Gastrocnemius medialis (tissue), 4 donors: Measurements from ENCODE around the gene PARD6G. TPM values are rescaled to one million over a fixed set of nuclear protein-coding genes. Genes with fewer than 3 reads are reported as not detected.
"Not testable (repeated sequence)": the region's sequence is repeated elsewhere in the genome, so short reads cannot be mapped to it uniquely, and the experiment has no call there.

Experiments used
- ATAC-seq, 2 donors: fragments of 150-250 bp; one replicate each; pipeline ENCODE4 v1.9.1; 2016
- DNase-seq, 2 donors: peaks; one replicate each; pipeline ENCODE4 v3.0.0-alpha.2; 2019
- H3K27ac ChIP-seq, 4 donors: fragments of 200-600 bp; sonication (generic); 1 replicate in 1 of 4; 2 replicates in 3 of 4; pipeline ENCODE4 v1.5.1; 2016 to 2018; ENCODE audit warnings: mild to moderate bottlenecking in 2 of 4, moderate library complexity in 1 of 4
- H3K27me3 ChIP-seq, 3 donors: fragments of 200-600 bp; sonication (generic) in 2 of 3; 1 replicate in 1 of 3; 2 replicates in 2 of 3; pipeline versions ENCODE4 v1.5.1 to v1.6.0; 2016 to 2019; ENCODE audit warnings: mild to moderate bottlenecking in 1 of 3, moderate library complexity in 1 of 3
- H3K36me3 ChIP-seq, 2 donors: fragments of 200-600 bp; sonication (generic) in 1 of 2; one replicate each; pipeline ENCODE4 v1.5.1; 2017 to 2018
- H3K4me1 ChIP-seq, 2 donors: fragments of 200-600 bp; sonication (generic) in 1 of 2; one replicate each; pipeline ENCODE4 v1.5.1; 2016 to 2017; ENCODE audit warnings: mild to moderate bottlenecking in 2 of 2
- H3K4me3 ChIP-seq, 4 donors: fragments of 200-600 bp; sonication (generic) in 3 of 4; 1 replicate in 1 of 4; 2 replicates in 3 of 4; pipeline ENCODE4 v1.5.1; 2016 to 2019; ENCODE audit warnings: mild to moderate bottlenecking in 2 of 4
- H3K9me3 ChIP-seq, 3 donors: fragments of 200-600 bp; sonication (generic) in 2 of 3; 1 replicate in 1 of 3; 2 replicates in 2 of 3; pipeline ENCODE4 v1.5.1; 2016 to 2019
- POLR2A ChIP-seq, 2 donors: fragments of 450-650 bp; IDR thresholded peaks; one replicate each; pipeline ENCODE4 v1.6.1; 2017; ENCODE audit warnings: antibody characterized with exemption in 2 of 2, mild to moderate bottlenecking in 2 of 2, moderate library complexity in 2 of 2
- in situ Hi-C, 4 donors: fragments of 200-750 bp; cut with MboI; loops; one replicate each; pipeline versions ENCODE4 v1.15.0 to v1.8.0; 2017; ENCODE audit warnings: low sequenced_read_pairs in 4 of 4
- intact Hi-C: fragments of 100-400 bp; cut with DNase I; formaldehyde crosslinking; loops from one replicate; pipeline ENCODE4 v1.15.1; 2023; ENCODE audit warnings: low total_unique reads
- total RNA-seq, 4 donors: library from RNA; depleted of rRNA; stranded (reverse); fragments of >200 nt; gene quantifications; one replicate each; pipeline versions ENCODE4 v1.1.0 to v1.2.3, GENCODE V29; 2016
- TF ChIP-seq, protein P1 (sequence below), 5 experiments: fragments of 450-650 bp in 3 of 5; fragments of 200-600 bp in 2 of 5; sonication (generic) in 2 of 5; IDR thresholded peaks in 4 of 5; conservative IDR thresholded peaks in 1 of 5; 1 replicate in 4 of 5; 2 replicates in 1 of 5; pipeline ENCODE4 v1.5.1; 2016 to 2019; ENCODE audit warnings: antibody characterized with exemption in 5 of 5, mild to moderate bottlenecking in 3 of 5, moderate library complexity in 3 of 5

The PARD6G gene
- total RNA-seq, 4 donors from 2014 or later: 0.39 to 9.2 (median 0.48) TPM

DNA sequence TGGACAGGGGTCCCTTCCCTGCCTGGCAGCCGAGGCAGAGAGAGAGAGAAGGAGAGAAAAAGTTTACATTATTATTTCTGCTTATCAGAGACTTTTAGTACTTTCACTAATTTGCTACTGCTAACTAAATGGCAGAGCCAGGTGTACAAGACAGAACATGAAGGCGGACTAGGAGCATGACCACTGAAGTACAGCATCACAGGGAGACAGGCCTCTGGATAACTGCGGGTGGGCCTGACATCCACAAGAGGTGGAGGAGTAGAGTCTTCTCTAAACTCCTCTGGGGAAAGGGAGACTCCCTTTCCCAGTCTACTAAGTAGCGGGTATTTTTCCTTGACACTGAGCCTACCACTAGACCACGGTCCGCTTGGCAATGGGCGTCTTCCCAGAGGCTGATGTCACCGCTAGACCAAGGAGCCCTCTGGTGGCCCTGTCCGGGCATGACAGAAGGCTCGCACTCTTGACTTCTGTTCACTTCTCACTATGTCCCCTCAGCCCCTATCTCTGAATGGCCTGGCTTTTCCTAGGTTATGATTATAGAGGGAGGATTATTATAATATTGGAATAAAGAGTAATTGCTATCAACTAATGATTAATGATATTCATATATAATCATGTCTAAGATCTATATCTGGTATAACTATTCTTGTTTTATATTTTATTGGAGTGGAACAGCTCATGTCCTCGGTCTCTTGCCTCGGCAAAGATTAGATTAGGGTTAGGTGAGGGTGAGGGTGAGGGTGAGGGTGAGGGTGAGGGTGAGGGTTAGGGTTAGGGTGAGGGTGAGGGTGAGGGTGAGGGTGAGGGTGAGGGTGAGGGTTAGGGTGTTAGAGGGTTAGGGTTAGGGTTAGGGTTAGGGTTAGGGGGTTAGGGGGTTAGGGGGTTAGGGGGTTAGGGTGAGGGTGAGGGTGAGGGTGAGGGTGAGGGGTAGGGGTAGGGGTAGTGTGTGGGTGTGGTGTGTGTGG is 10.5 kb upstream of the PARD6G start:
- in situ Hi-C loops, H3K9me3 ChIP-seq, H3K27me3 ChIP-seq, H3K4me3 ChIP-seq, H3K27ac ChIP-seq, H3K4me1 ChIP-seq, ATAC-seq, H3K36me3 ChIP-seq: not testable (repeated sequence)
- intact Hi-C loops: loop anchor here (1.0 kb wide), 1 partner anchor 101 kb away; no protein-coding TSS in a partner anchor
- peak; percentile 45 to 46 for DNase-seq
- TF ChIP-seq, protein P1, sequence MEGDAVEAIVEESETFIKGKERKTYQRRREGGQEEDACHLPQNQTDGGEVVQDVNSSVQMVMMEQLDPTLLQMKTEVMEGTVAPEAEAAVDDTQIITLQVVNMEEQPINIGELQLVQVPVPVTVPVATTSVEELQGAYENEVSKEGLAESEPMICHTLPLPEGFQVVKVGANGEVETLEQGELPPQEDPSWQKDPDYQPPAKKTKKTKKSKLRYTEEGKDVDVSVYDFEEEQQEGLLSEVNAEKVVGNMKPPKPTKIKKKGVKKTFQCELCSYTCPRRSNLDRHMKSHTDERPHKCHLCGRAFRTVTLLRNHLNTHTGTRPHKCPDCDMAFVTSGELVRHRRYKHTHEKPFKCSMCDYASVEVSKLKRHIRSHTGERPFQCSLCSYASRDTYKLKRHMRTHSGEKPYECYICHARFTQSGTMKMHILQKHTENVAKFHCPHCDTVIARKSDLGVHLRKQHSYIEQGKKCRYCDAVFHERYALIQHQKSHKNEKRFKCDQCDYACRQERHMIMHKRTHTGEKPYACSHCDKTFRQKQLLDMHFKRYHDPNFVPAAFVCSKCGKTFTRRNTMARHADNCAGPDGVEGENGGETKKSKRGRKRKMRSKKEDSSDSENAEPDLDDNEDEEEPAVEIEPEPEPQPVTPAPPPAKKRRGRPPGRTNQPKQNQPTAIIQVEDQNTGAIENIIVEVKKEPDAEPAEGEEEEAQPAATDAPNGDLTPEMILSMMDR (IDR thresholded peaks at IDR 0.05 in 4 of 5, conservative IDR thresholded peaks at IDR 0.05 in 1 of 5): peak; percentile 46 to 86 (median 77)

DNA sequence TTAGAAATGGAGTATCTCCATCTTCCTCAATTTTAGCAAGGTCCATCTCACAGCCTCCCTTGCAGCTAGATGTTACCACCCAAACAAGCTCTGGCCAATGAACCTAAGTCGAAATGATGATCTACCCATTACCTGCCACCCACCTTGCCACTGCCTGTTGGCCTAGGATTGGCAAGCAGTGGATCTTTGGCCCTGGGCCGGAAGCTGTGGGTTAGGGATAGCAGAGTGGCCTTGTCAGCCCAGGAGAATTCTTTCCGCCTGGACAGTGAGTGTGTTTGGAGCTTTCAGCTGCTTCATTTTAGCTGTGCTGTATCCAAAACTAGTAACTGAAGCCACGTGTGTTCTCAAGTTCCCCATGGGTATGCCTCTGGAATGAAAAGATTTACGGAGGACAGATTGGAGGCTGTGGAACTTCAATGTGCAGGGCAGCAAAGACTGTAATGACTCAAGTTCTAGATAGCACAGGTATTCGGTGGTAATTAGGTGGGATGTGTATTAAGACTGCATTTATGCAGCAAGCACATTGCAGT is 7.7 kb upstream of the PARD6G start:
- in situ Hi-C loops: no loop called here
- no peaks in the 10 kb centered on the region for H3K27me3 ChIP-seq
- peak in 1 of 2 donors; percentile 23 for ATAC-seq

DNA sequence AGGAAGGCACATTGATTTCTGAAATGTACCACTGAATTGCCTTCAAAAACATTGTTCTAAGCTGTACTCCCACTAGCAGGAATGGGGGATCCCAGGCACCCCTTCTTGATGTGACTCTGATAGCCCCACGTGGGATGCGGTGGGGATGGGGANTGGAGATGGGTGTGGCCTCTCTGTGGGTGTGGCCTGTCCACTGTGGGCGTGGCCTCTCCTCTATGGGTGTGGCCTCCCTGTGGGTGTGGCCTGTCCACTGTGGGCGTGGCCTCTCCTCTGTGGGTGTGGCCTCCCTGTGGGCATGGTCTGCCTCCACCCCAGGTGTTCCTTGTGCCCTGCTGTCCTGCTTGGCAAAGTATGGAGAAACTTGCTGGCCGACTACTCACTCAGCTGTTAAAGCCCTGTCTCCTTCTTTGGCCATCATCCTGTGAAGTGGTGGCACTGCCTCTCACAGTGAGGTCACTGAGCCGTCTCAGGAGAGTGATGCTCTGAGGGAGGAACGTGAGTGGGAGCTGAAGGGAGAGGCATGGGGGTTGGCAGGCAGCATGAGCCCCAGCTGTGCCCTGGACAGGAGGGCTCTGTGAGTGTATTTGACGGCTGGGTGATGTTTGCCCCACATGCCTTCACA is 6.7 kb upstream of the PARD6G start:
- no peaks in the 10 kb centered on the region for H3K9me3 ChIP-seq
- peaks cover 0 to 8% of the 10 kb centered on the region in 2 donors for H3K4me1 ChIP-seq
- no peak overlapping the region for H3K4me3 ChIP-seq
- ATAC-seq: peak; percentile 27 to 35
- H3K27me3 ChIP-seq: no peaks in the 10 kb centered on the region
- no peak overlapping the region for H3K27ac ChIP-seq
- H3K36me3 ChIP-seq: no peaks in the 10 kb centered on the region
- in situ Hi-C loops: no loop called here
- no peak for DNase-seq
- TF ChIP-seq, protein P1 (IDR thresholded peaks at IDR 0.05 in 4 of 5, conservative IDR thresholded peaks at IDR 0.05 in 1 of 5): no peak
- TF ChIP-seq POLR2A (IDR thresholded peaks at IDR 0.05): no peak
- intact Hi-C loops: no loop called here

More for the DNA sequence above, 7.7 kb upstream of the PARD6G start:
- intact Hi-C loops: no loop called here
- Histone ChIP-seq H3K4me3 (no peak overlapping the region), H3K27ac (no peak overlapping the region), H3K36me3 (no peaks in the 10 kb centered on the region), H3K9me3 (no peaks in the 10 kb centered on the region), H3K4me1 (peaks cover 0 to 8% of the 10 kb centered on the region in 2 donors)
- DNase-seq: no peak
- no peak for TF ChIP-seq POLR2A (IDR thresholded peaks at IDR 0.05)
- TF ChIP-seq, protein P1 (IDR thresholded peaks at IDR 0.05 in 4 of 5, conservative IDR thresholded peaks at IDR 0.05 in 1 of 5): no peak

- DNase-seq: no peak
- in situ Hi-C loops: no loop called here
- no peak overlapping the region for H3K4me3 ChIP-seq
These were observed 5.9 kb upstream of the PARD6G start for GRCh38 chr18:80253236-80253635.

More at GRCh38 chr18:80253236-80253635, 5.9 kb upstream of the PARD6G start:
- intact Hi-C loops: no loop called here
- Histone ChIP-seq H3K27me3 (no peaks in the 10 kb centered on the region), H3K27ac (no peak overlapping the region), H3K36me3 (no peaks in the 10 kb centered on the region), H3K9me3 (no peaks in the 10 kb centered on the region), H3K4me1 (peaks cover 0 to 8% of the 10 kb centered on the region in 2 donors)
- ATAC-seq: no peak
- TF ChIP-seq POLR2A (IDR thresholded peaks at IDR 0.05): no peak
- TF ChIP-seq, protein P1 (IDR thresholded peaks at IDR 0.05 in 4 of 5, conservative IDR thresholded peaks at IDR 0.05 in 1 of 5): no peak
